IPS-18a (cell line): ENCODE results near the gene ADRA1B.

ENCODE experiments used
- H3K27ac ChIP-seq: one replicate; pipeline ENCODE4 v1.5.1; 2013; ENCODE audit warnings: low read length
- H3K27me3 ChIP-seq: one replicate; pipeline ENCODE4 v1.6.1; 2013; ENCODE audit warnings: mild to moderate bottlenecking, low read length; ENCODE audit not compliant: control insufficient read depth, insufficient read depth
- H3K36me3 ChIP-seq: one replicate; pipeline ENCODE4 v1.6.1; 2013; ENCODE audit warnings: low read depth, low read length; ENCODE audit not compliant: control insufficient read depth
- H3K4me1 ChIP-seq: one replicate; pipeline ENCODE4 v1.6.1; 2013; ENCODE audit warnings: low read depth, low read length; ENCODE audit not compliant: control insufficient read depth
- H3K4me3 ChIP-seq: one replicate; pipeline ENCODE4 v1.5.1; 2013; ENCODE audit warnings: low read length
- H3K9ac ChIP-seq: one replicate; pipeline ENCODE4 v1.6.1; 2013; ENCODE audit warnings: mild to moderate bottlenecking, low read length, moderate library complexity
- H3K9me3 ChIP-seq: one replicate; pipeline ENCODE4 v1.6.1; 2013; ENCODE audit warnings: low read depth, low read length; ENCODE audit not compliant: control insufficient read depth

Gene ADRA1B

GRCh38 chr5:159903131-159903530 lies 13.2 kb upstream of the ADRA1B start:
- Histone ChIP-seq H3K9me3 (no peaks in the 10 kb centered on the region), H3K27me3 (no peaks in the 10 kb centered on the region), H3K9ac (no peak overlapping the region), H3K4me3 (no peak overlapping the region), H3K27ac (no peak overlapping the region), H3K4me1 (peaks cover 3% of the 10 kb centered on the region), H3K36me3 (no peaks in the 10 kb centered on the region)

- H3K9ac ChIP-seq: no peak overlapping the region
- peaks cover 8% of the 10 kb centered on the region for H3K4me1 ChIP-seq
- H3K4me3 ChIP-seq: no peak overlapping the region
- no peaks in the 10 kb centered on the region for H3K9me3 ChIP-seq
- no peaks in the 10 kb centered on the region for H3K36me3 ChIP-seq
- H3K27me3 ChIP-seq: no peaks in the 10 kb centered on the region
- H3K27ac ChIP-seq: no peak overlapping the region
Observed at GRCh38 chr5:159904874-159905273, 11.4 kb upstream of the ADRA1B start.

- Histone ChIP-seq H3K4me3 (no peak overlapping the region), H3K4me1 (peaks cover 8% of the 10 kb centered on the region), H3K27me3 (no peaks in the 10 kb centered on the region), H3K9me3 (no peaks in the 10 kb centered on the region), H3K27ac (no peak overlapping the region), H3K9ac (no peak overlapping the region), H3K36me3 (no peaks in the 10 kb centered on the region)
Observed at GRCh38 chr5:159905496-159905895, 10.8 kb upstream of the ADRA1B start.

- Histone ChIP-seq H3K9me3 (no peaks in the 10 kb centered on the region), H3K4me3 (no peak overlapping the region), H3K9ac (no peak overlapping the region), H3K27ac (no peak overlapping the region), H3K27me3 (no peaks in the 10 kb centered on the region), H3K4me1 (peaks cover 8% of the 10 kb centered on the region), H3K36me3 (no peaks in the 10 kb centered on the region)
Observed at GRCh38 chr5:159906463-159906862, 9.8 kb upstream of the ADRA1B start.

GRCh38 chr5:159906943-159907342 lies 9.3 kb upstream of the ADRA1B start:
- H3K4me3 ChIP-seq: no peak overlapping the region
- peaks cover 8% of the 10 kb centered on the region for H3K4me1 ChIP-seq
- H3K9me3 ChIP-seq: no peaks in the 10 kb centered on the region
- no peaks in the 10 kb centered on the region for H3K36me3 ChIP-seq
- H3K27ac ChIP-seq: no peak overlapping the region
- no peak overlapping the region for H3K9ac ChIP-seq
- no peaks in the 10 kb centered on the region for H3K27me3 ChIP-seq

DNA sequence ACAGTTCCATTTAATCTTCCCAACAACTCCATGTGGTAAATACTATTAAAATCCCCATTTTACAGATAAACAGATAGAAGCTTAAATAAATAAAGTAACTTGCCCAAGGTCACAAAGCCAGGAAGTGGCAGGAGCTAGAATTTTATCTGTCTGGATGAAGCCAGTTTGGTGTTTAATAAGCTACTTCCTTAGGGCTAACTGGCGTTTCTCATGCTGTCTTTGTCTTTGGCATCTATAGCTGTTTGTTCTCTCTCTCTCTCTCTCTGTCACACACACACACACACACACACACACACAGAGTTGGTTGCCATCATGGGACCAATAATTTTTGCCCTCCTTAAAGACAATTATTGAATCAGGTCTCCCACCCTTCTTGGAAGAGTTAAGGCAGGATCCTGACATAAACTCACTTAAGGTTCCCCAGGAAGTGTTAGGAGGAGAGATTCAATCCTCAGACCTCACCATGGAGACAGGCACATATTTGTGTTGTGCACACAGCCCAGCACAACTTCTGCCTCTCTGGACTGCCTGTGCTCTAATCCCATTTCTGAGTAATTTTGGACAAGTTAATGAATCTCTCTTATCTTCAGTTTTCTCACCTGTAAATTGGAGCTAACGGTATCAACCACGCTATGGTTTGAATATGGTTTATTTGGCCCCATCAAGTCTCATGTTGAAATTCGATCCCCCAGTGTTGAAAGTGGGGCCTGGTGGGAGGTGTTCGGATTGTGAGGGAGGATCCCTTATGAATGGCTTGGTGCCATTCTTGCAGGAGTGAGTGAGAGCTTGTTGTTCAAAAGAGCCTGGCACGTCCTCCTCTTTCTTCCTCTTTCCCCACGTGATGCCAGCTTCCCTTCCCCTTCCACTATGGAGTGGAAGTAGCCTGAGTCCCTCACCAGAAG lies 8.3 kb upstream of the ADRA1B start:
- Histone ChIP-seq H3K4me1 (peaks cover 5% of the 10 kb centered on the region), H3K27me3 (no peaks in the 10 kb centered on the region), H3K36me3 (no peaks in the 10 kb centered on the region), H3K9ac (no peak overlapping the region), H3K4me3 (no peak overlapping the region), H3K9me3 (no peaks in the 10 kb centered on the region), H3K27ac (no peak overlapping the region)

- H3K4me3 ChIP-seq: no peak overlapping the region
- H3K9ac ChIP-seq: no peak overlapping the region
- H3K9me3 ChIP-seq: no peaks in the 10 kb centered on the region
- no peak overlapping the region for H3K27ac ChIP-seq
- no peaks in the 10 kb centered on the region for H3K36me3 ChIP-seq
- H3K4me1 ChIP-seq: peaks cover 5% of the 10 kb centered on the region
- H3K27me3 ChIP-seq: no peaks in the 10 kb centered on the region
Observed at GRCh38 chr5:159908591-159908940, 7.7 kb upstream of the ADRA1B start.

DNA sequence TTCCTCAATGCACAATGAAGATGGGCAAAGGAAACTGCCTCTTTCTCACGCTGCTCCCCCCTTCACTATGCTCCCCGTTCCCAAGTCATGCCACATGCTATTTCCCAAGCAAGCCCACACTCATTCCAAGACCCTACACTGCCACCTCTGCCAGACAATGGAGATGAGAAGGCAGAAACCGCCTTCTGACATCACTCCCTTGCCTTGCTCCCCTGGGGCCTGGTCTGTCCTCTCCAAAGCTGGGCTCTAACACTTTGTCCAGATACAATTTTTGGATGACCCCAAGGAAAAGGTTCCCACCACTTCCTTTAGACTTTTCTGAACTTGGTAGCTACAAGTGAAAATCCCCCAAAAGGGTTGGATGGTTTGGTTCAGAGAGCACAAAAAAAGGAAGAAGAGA lies 7.2 kb upstream of the ADRA1B start:
- no peaks in the 10 kb centered on the region for H3K36me3 ChIP-seq
- H3K27me3 ChIP-seq: peaks cover 4% of the 10 kb centered on the region
- H3K9ac ChIP-seq: no peak overlapping the region
- H3K4me1 ChIP-seq: peaks cover 5% of the 10 kb centered on the region
- H3K27ac ChIP-seq: no peak overlapping the region
- H3K9me3 ChIP-seq: no peaks in the 10 kb centered on the region
- H3K4me3 ChIP-seq: no peak overlapping the region

GRCh38 chr5:159910207-159910842 lies 6.0 kb upstream of the ADRA1B start:
- H3K4me3 ChIP-seq: no peak overlapping the region
- H3K36me3 ChIP-seq: no peaks in the 10 kb centered on the region
- H3K9me3 ChIP-seq: no peaks in the 10 kb centered on the region
- H3K9ac ChIP-seq: no peak overlapping the region
- peaks cover 16% of the 10 kb centered on the region for H3K27me3 ChIP-seq
- peaks cover 5% of the 10 kb centered on the region for H3K4me1 ChIP-seq
- H3K27ac ChIP-seq: no peak overlapping the region

GRCh38 chr5:159910843-159911229 lies 5.4 kb upstream of the ADRA1B start:
- Histone ChIP-seq H3K9ac (no peak overlapping the region), H3K9me3 (no peaks in the 10 kb centered on the region), H3K27ac (no peak overlapping the region), H3K4me3 (no peak overlapping the region), H3K4me1 (peaks cover 5% of the 10 kb centered on the region), H3K36me3 (no peaks in the 10 kb centered on the region), H3K27me3 (peaks cover 21% of the 10 kb centered on the region)

DNA sequence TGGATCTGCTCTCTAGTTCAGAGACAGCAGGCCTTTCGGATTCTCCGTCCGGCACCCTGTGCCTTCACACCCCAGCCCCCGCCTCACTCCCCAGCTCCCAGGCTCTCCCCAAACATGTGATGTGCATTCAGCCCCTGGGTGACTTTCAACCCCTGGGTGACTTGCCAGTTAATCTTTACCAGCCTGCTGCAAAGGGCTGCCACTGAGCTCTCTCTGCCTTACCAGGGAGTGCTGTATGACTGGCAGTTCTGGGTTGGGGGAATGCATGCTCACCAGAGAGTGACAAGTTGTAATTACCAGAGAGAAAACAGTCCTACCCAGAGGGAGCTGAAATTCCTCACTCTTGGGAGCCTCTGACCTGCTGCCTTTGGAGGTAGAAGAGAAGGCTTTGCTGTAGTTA lies 4.9 kb upstream of the ADRA1B start:
- no peaks in the 10 kb centered on the region for H3K36me3 ChIP-seq
- no peak overlapping the region for H3K4me3 ChIP-seq
- H3K27me3 ChIP-seq: peaks cover 24% of the 10 kb centered on the region
- H3K9me3 ChIP-seq: no peaks in the 10 kb centered on the region
- no peak overlapping the region for H3K9ac ChIP-seq
- peaks cover 5% of the 10 kb centered on the region for H3K4me1 ChIP-seq
- H3K27ac ChIP-seq: no peak overlapping the region
